HEK293 (cell line): ENCODE measurements around the gene CLIC4.

Experiments
- BCL11A ChIP-seq: fragments of 450-650 bp; formaldehyde crosslinking; IDR thresholded peaks from 2 replicates; pipeline ENCODE4 v1.5.1; 2016; ENCODE audit warnings: low read depth, missing biosample characterization, missing genetic modification characterization
- BCL11B ChIP-seq: fragments of 450-650 bp; formaldehyde crosslinking; IDR thresholded peaks from 2 replicates; pipeline ENCODE4 v1.5.1; 2016; ENCODE audit warnings: low read depth, missing biosample characterization, missing genetic modification characterization
- KLF10 ChIP-seq: fragments of 450-650 bp; IDR thresholded peaks from 2 replicates; pipeline ENCODE4 v1.5.1; 2018; ENCODE audit warnings: missing biosample characterization, mild to moderate bottlenecking, missing genetic modification characterization
- KLF9 ChIP-seq: fragments of 450-650 bp; formaldehyde crosslinking; IDR thresholded peaks from 2 replicates; pipeline ENCODE4 v1.5.1; 2016; ENCODE audit warnings: missing biosample characterization, missing genetic modification characterization, low read depth
- MYNN ChIP-seq: fragments of 450-650 bp; formaldehyde crosslinking; IDR thresholded peaks from 2 replicates; pipeline ENCODE4 v1.5.1; 2016; ENCODE audit warnings: missing biosample characterization, missing genetic modification characterization, borderline replicate concordance
- OSR2 ChIP-seq: fragments of 450-650 bp; formaldehyde crosslinking; IDR thresholded peaks from 2 replicates; pipeline ENCODE4 v1.5.1; 2016; ENCODE audit warnings: missing biosample characterization, missing genetic modification characterization
- SP2 ChIP-seq: fragments of 450-650 bp; formaldehyde crosslinking; IDR thresholded peaks from 2 replicates; pipeline ENCODE4 v1.5.1; 2016; ENCODE audit warnings: missing biosample characterization, missing genetic modification characterization
- SP3 ChIP-seq: fragments of 450-650 bp; formaldehyde crosslinking; IDR thresholded peaks from 2 replicates; pipeline ENCODE4 v1.5.1; 2016; ENCODE audit warnings: missing biosample characterization, missing genetic modification characterization
- ZBTB20 ChIP-seq: fragments of 450-650 bp; formaldehyde crosslinking; IDR thresholded peaks from 2 replicates; pipeline ENCODE4 v1.5.1; 2016; ENCODE audit warnings: missing biosample characterization, missing genetic modification characterization
- ZFP37 ChIP-seq: fragments of 450-650 bp; formaldehyde crosslinking; IDR thresholded peaks from 2 replicates; pipeline ENCODE4 v1.5.1; 2016; ENCODE audit warnings: missing biosample characterization, missing genetic modification characterization
- ZIC2 ChIP-seq: fragments of 450-650 bp; formaldehyde crosslinking; IDR thresholded peaks from 2 replicates; pipeline ENCODE4 v1.5.1; 2016; ENCODE audit warnings: missing biosample characterization, missing genetic modification characterization
- ZNF10 ChIP-seq: fragments of 450-650 bp; formaldehyde crosslinking; IDR thresholded peaks from 2 replicates; pipeline ENCODE4 v1.5.1; 2017; ENCODE audit warnings: missing biosample characterization, missing genetic modification characterization
- ZNF114 ChIP-seq: fragments of 450-650 bp; formaldehyde crosslinking; IDR thresholded peaks from 2 replicates; pipeline ENCODE4 v1.5.0; 2017; ENCODE audit warnings: missing biosample characterization, missing genetic modification characterization
- ZNF174 ChIP-seq: fragments of 450-650 bp; formaldehyde crosslinking; IDR thresholded peaks from 2 replicates; pipeline ENCODE4 v1.5.0; 2017; ENCODE audit warnings: missing biosample characterization, mild to moderate bottlenecking, missing genetic modification characterization
- ZNF2 ChIP-seq: fragments of 450-650 bp; formaldehyde crosslinking; IDR thresholded peaks from 2 replicates; pipeline ENCODE4 v1.5.1; 2016; ENCODE audit warnings: missing biosample characterization, missing genetic modification characterization
- ZNF521 ChIP-seq: fragments of 450-650 bp; formaldehyde crosslinking; IDR thresholded peaks from 2 replicates; pipeline ENCODE4 v1.5.1; 2017; ENCODE audit warnings: missing biosample characterization, mild to moderate bottlenecking, missing genetic modification characterization
- ZNF585B ChIP-seq: fragments of 450-650 bp; formaldehyde crosslinking; IDR thresholded peaks from 2 replicates; pipeline ENCODE4 v1.5.1; 2016; ENCODE audit warnings: missing biosample characterization, missing genetic modification characterization
- ZNF600 ChIP-seq: fragments of 450-650 bp; formaldehyde crosslinking; IDR thresholded peaks from 2 replicates; pipeline ENCODE4 v1.5.1; 2016; ENCODE audit warnings: missing biosample characterization, missing genetic modification characterization
- ZNF776 ChIP-seq: fragments of 450-650 bp; formaldehyde crosslinking; IDR thresholded peaks from 2 replicates; pipeline ENCODE4 v1.5.0; 2017; ENCODE audit warnings: missing biosample characterization, missing genetic modification characterization, borderline replicate concordance
- ZNF777 ChIP-seq: fragments of 450-650 bp; formaldehyde crosslinking; IDR thresholded peaks from 2 replicates; pipeline ENCODE4 v1.5.1; 2017; ENCODE audit warnings: missing biosample characterization, missing genetic modification characterization, borderline replicate concordance
- ZNF785 ChIP-seq: fragments of 450-650 bp; formaldehyde crosslinking; IDR thresholded peaks from 2 replicates; pipeline ENCODE4 v1.5.1; 2016; ENCODE audit warnings: missing biosample characterization, missing genetic modification characterization
- ZNF837 ChIP-seq: fragments of 450-650 bp; formaldehyde crosslinking; IDR thresholded peaks from 2 replicates; pipeline ENCODE4 v1.5.1; 2016; ENCODE audit warnings: missing biosample characterization, missing genetic modification characterization
- TF ChIP-seq, protein P1 (sequence below): fragments of 450-650 bp; formaldehyde crosslinking; IDR thresholded peaks from 2 replicates; pipeline ENCODE4 v1.5.1; 2016; ENCODE audit warnings: missing biosample characterization, missing genetic modification characterization
- TF ChIP-seq, protein P2 (sequence below): fragments of 450-650 bp; formaldehyde crosslinking; IDR thresholded peaks from 2 replicates; pipeline ENCODE4 v1.5.1; 2016; ENCODE audit warnings: missing biosample characterization, missing genetic modification characterization
- TF ChIP-seq, protein P3 (sequence below): fragments of 450-650 bp; formaldehyde crosslinking; IDR thresholded peaks from 2 replicates; pipeline ENCODE4 v1.5.1; 2016; ENCODE audit warnings: missing biosample characterization, missing genetic modification characterization
- TF ChIP-seq, protein P4 (sequence below): fragments of 450-650 bp; formaldehyde crosslinking; IDR thresholded peaks from 2 replicates; pipeline ENCODE4 v1.5.1; 2016; ENCODE audit warnings: missing biosample characterization, missing genetic modification characterization, borderline replicate concordance
- TF ChIP-seq, protein P5 (sequence below): fragments of 450-650 bp; formaldehyde crosslinking; IDR thresholded peaks from 2 replicates; pipeline ENCODE4 v1.5.1; 2016; ENCODE audit warnings: missing biosample characterization, missing genetic modification characterization
- TF ChIP-seq, protein P6 (sequence below): fragments of 450-650 bp; formaldehyde crosslinking; IDR thresholded peaks from 2 replicates; pipeline ENCODE4 v1.5.1; 2016; ENCODE audit warnings: missing biosample characterization, missing genetic modification characterization

The CLIC4 gene

DNA sequence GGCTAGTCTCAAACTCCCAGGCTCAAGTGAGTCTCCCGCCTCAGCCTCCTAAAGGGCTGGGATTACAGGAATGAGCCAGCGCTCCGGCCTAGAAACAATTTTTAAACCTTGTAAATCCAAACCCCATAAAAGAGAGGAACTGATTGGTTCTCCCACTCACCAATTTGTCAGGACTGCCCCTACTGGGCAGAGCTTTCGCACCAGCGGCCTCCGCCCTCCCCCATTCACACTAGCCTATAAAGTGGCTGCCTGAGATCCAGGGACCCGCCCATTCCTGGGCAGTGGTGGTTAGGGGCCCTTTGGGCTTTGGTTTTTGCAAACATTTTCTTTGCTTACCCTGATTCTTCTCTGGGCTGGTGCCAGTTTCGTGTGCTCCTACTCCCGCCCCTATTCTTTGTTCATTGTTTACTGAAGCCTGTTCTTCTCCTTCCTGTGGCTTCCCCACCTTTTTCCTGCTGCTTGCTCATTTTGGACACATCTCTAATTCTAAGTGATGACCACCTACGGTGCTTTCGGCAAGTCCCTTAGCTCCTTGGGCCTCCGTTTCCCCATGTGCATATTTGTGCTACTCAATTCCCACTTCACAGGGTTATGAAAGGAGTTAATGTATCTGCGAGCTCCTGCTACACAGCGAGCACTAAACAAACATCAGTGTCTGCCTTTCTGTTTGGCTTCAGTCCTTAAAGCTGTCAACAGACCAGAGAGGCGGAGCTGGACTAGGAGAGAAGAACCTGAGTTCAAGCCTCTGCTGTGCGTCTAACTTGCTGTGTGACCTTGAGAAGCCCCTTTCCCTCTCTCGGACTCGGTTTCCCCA is 39.8 kb upstream of the CLIC4 start (continued):
- TF ChIP-seq, protein P1, sequence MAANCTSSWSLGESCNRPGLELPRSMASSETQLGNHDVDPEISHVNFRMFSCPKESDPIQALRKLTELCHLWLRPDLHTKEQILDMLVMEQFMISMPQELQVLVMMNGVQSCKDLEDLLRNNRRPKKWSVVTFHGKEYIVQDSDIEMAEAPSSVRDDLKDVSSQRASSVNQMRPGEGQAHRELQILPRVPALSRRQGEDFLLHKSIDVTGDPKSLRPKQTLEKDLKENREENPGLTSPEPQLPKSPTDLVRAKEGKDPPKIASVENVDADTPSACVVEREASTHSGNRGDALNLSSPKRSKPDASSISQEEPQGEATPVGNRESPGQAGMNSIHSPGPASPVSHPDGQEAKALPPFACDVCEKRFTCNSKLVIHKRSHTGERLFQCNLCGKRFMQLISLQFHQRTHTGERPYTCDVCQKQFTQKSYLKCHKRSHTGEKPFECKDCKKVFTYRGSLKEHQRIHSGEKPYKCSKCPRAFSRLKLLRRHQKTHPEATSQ (tag by site-specific recombination) = no peak
- TF ChIP-seq SP2 (tag by site-specific recombination) (peak; percentile 92), ZNF785 (no peak), ZNF600 (tag by site-specific recombination) (peak; percentile 29; the same call in 1 of the 2 replicates), OSR2 (tag by site-specific recombination) (peak; percentile 99), ZNF776 (tag by site-specific recombination) (no peak), MYNN (no peak), ZNF174 (tag by site-specific recombination) (no peak), ZBTB20 (tag by site-specific recombination) (peak; percentile 59; the same call in 1 of the 2 replicates), ZNF521 (tag by site-specific recombination) (no peak), ZIC2 (tag by site-specific recombination) (peak; percentile 52; the same call in 1 of the 2 replicates), KLF9 (peak; percentile 39; the same call in 1 of the 2 replicates), ZFP37 (tag by site-specific recombination) (no peak), ZNF10 (tag by site-specific recombination) (peak; percentile 74), ZNF585B (no peak), BCL11A (tag by site-specific recombination) (no peak), SP3 (tag by site-specific recombination) (peak; percentile 67), ZNF2 (peak; percentile 82), ZNF114 (tag by site-specific recombination) (no peak), KLF10 (tag by site-specific recombination) (no peak), BCL11B (no peak), ZNF837 (tag by site-specific recombination) (no peak), ZNF777 (tag by site-specific recombination) (no peak)
- TF ChIP-seq, protein P2, sequence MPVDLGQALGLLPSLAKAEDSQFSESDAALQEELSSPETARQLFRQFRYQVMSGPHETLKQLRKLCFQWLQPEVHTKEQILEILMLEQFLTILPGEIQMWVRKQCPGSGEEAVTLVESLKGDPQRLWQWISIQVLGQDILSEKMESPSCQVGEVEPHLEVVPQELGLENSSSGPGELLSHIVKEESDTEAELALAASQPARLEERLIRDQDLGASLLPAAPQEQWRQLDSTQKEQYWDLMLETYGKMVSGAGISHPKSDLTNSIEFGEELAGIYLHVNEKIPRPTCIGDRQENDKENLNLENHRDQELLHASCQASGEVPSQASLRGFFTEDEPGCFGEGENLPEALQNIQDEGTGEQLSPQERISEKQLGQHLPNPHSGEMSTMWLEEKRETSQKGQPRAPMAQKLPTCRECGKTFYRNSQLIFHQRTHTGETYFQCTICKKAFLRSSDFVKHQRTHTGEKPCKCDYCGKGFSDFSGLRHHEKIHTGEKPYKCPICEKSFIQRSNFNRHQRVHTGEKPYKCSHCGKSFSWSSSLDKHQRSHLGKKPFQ (tag by site-specific recombination) = peak; percentile 98
- TF ChIP-seq, protein P3, sequence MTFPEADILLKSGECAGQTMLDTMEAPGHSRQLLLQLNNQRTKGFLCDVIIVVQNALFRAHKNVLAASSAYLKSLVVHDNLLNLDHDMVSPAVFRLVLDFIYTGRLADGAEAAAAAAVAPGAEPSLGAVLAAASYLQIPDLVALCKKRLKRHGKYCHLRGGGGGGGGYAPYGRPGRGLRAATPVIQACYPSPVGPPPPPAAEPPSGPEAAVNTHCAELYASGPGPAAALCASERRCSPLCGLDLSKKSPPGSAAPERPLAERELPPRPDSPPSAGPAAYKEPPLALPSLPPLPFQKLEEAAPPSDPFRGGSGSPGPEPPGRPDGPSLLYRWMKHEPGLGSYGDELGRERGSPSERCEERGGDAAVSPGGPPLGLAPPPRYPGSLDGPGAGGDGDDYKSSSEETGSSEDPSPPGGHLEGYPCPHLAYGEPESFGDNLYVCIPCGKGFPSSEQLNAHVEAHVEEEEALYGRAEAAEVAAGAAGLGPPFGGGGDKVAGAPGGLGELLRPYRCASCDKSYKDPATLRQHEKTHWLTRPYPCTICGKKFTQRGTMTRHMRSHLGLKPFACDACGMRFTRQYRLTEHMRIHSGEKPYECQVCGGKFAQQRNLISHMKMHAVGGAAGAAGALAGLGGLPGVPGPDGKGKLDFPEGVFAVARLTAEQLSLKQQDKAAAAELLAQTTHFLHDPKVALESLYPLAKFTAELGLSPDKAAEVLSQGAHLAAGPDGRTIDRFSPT (tag by site-specific recombination) = no peak
- TF ChIP-seq, protein P4, sequence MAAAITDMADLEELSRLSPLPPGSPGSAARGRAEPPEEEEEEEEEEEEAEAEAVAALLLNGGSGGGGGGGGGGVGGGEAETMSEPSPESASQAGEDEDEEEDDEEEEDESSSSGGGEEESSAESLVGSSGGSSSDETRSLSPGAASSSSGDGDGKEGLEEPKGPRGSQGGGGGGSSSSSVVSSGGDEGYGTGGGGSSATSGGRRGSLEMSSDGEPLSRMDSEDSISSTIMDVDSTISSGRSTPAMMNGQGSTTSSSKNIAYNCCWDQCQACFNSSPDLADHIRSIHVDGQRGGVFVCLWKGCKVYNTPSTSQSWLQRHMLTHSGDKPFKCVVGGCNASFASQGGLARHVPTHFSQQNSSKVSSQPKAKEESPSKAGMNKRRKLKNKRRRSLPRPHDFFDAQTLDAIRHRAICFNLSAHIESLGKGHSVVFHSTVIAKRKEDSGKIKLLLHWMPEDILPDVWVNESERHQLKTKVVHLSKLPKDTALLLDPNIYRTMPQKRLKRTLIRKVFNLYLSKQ (tag by site-specific recombination) = no peak
- TF ChIP-seq, protein P5, sequence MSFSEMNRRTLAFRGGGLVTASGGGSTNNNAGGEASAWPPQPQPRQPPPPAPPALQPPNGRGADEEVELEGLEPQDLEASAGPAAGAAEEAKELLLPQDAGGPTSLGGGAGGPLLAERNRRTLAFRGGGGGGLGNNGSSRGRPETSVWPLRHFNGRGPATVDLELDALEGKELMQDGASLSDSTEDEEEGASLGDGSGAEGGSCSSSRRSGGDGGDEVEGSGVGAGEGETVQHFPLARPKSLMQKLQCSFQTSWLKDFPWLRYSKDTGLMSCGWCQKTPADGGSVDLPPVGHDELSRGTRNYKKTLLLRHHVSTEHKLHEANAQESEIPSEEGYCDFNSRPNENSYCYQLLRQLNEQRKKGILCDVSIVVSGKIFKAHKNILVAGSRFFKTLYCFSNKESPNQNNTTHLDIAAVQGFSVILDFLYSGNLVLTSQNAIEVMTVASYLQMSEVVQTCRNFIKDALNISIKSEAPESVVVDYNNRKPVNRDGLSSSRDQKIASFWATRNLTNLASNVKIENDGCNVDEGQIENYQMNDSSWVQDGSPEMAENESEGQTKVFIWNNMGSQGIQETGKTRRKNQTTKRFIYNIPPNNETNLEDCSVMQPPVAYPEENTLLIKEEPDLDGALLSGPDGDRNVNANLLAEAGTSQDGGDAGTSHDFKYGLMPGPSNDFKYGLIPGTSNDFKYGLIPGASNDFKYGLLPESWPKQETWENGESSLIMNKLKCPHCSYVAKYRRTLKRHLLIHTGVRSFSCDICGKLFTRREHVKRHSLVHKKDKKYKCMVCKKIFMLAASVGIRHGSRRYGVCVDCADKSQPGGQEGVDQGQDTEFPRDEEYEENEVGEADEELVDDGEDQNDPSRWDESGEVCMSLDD (tag by site-specific recombination) = peak; percentile 53
- TF ChIP-seq, protein P6, sequence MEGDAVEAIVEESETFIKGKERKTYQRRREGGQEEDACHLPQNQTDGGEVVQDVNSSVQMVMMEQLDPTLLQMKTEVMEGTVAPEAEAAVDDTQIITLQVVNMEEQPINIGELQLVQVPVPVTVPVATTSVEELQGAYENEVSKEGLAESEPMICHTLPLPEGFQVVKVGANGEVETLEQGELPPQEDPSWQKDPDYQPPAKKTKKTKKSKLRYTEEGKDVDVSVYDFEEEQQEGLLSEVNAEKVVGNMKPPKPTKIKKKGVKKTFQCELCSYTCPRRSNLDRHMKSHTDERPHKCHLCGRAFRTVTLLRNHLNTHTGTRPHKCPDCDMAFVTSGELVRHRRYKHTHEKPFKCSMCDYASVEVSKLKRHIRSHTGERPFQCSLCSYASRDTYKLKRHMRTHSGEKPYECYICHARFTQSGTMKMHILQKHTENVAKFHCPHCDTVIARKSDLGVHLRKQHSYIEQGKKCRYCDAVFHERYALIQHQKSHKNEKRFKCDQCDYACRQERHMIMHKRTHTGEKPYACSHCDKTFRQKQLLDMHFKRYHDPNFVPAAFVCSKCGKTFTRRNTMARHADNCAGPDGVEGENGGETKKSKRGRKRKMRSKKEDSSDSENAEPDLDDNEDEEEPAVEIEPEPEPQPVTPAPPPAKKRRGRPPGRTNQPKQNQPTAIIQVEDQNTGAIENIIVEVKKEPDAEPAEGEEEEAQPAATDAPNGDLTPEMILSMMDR (tag by site-specific recombination) = no peak
